A549 (cell line): Measurements from ENCODE around the gene CRISPLD2. TPM values are rescaled to one million over a fixed set of nuclear protein-coding genes. Genes with fewer than 3 reads are reported as not detected.

Source experiments
- ATAC-seq, 2 experiments: fragments of 200-7000 bp in 1 of 2; fragments of >200 bp in 1 of 2; cut with Nextera tagmentation in 1 of 2; cut with Tn5 transposase in 1 of 2; 3 replicates each; pipeline versions ENCODE4 v1.8.0 to v1.9.1; 2018 to 2020; ENCODE audit warnings: mild to moderate bottlenecking in 1 of 2, moderate library complexity in 1 of 2
- CTCF ChIA-PET: fragments of 300-600 bp; sonication (Branson Sonifier 250); formaldehyde crosslinking; extraction: SDS; loops from one replicate; lab custom pipeline; 2021; ENCODE audit warnings: antibody characterized with exemption, inconsistent platforms; lab: Yijun Ruan, JAX
- POLR2A ChIA-PET: fragments of 350-600 bp; formaldehyde crosslinking; extraction: SDS; loops from one replicate; lab custom pipeline; 2021; ENCODE audit warnings: antibody characterized with exemption, inconsistent platforms; lab: Yijun Ruan, JAX
- DNase-seq, 2 experiments: peaks; one replicate each; pipeline versions ENCODE4 v3.0.0 to v3.0.0-alpha.2; 2011 to 2016; ENCODE audit warnings: low read depth in 1 of 2, low spot score in 1 of 2
- FAIRE-seq: peaks from 2 replicates; lab custom pipeline; 2011; peaks lifted over from hg19 to GRCh38; lab: Jason Lieb, UNC
- H3K27ac ChIP-seq, 2 experiments: fragments of >200 bp; sonication (Bioruptor Twin); formaldehyde crosslinking; 3 replicates each; pipeline ENCODE4 v1.5.1; 2016 to 2017
- H3K4me1 ChIP-seq: fragments of >200 bp; sonication (Bioruptor Twin); formaldehyde crosslinking; 3 replicates; pipeline ENCODE4 v1.6.1; 2016
- H3K4me2 ChIP-seq: fragments of >200 bp; sonication (Bioruptor Twin); formaldehyde crosslinking; 3 replicates; pipeline ENCODE4 v1.6.1; 2016
- H3K4me3 ChIP-seq: fragments of >200 bp; sonication (Bioruptor Twin); formaldehyde crosslinking; 3 replicates; pipeline ENCODE4 v1.5.1; 2016
- H3K9me3 ChIP-seq: fragments of >200 bp; sonication (Bioruptor Twin); formaldehyde crosslinking; 3 replicates; pipeline ENCODE4 v1.6.1; 2016
- BHLHE40 ChIP-seq: IDR thresholded peaks from 2 replicates; pipeline ENCODE4 v1.6.1; 2012; ENCODE audit warnings: low read depth, low read length, inconsistent platforms
- CBX2 ChIP-seq: fragments of 200-600 bp; sonication (generic); IDR thresholded peaks from 2 replicates; pipeline ENCODE4 v1.6.1; 2016; ENCODE audit warnings: low read depth, mild to moderate bottlenecking, borderline replicate concordance
- CHD2 ChIP-seq: fragments of 150-350 bp; IDR thresholded peaks from 2 replicates; pipeline ENCODE4 v1.6.1; 2014; ENCODE audit warnings: low read length; ENCODE audit not compliant: partially characterized antibody
- EHF ChIP-seq: fragments of 250-450 bp; sonication (Bioruptor Pico); IDR thresholded peaks from 2 replicates; pipeline ENCODE4 v1.5.0; 2020; ENCODE audit warnings: mild to moderate bottlenecking
- ELK1 ChIP-seq: fragments of 150-350 bp; IDR thresholded peaks from 2 replicates; pipeline ENCODE4 v1.6.1; 2014; ENCODE audit warnings: low read depth, mild to moderate bottlenecking, low read length
- EP300 ChIP-seq, 2 experiments: fragments of >200 bp; sonication (Bioruptor Twin); formaldehyde crosslinking; IDR thresholded peaks; 2 replicates in 1 of 2; 3 replicates in 1 of 2; pipeline ENCODE4 v1.6.1; 2016 to 2017
- FOSL2 ChIP-seq, 2 experiments: fragments of 450-650 bp in 1 of 2; fragments of >200 bp in 1 of 2; sonication (Bioruptor Twin) in 1 of 2; formaldehyde crosslinking; IDR thresholded peaks; 2 replicates each; pipeline versions ENCODE4 v1.5.0 to v1.6.1; 2016 to 2020; ENCODE audit warnings: mild to moderate bottlenecking in 1 of 2, moderate library complexity in 1 of 2
- HOXA7 ChIP-seq: fragments of 250-450 bp; sonication (Bioruptor Pico); IDR thresholded peaks from 2 replicates; pipeline ENCODE4 v1.5.0; 2020; ENCODE audit warnings: mild to moderate bottlenecking, moderate library complexity
- HOXB13 ChIP-seq: fragments of 250-450 bp; sonication (Bioruptor Pico); IDR thresholded peaks from 2 replicates; pipeline ENCODE4 v1.5.0; 2020; ENCODE audit warnings: low read depth, mild to moderate bottlenecking, moderate library complexity
- KDM1A ChIP-seq: fragments of 200-600 bp; sonication (generic); IDR thresholded peaks from 2 replicates; pipeline ENCODE4 v1.6.1; 2016; ENCODE audit warnings: low read depth, mild to moderate bottlenecking
- KDM5A ChIP-seq: fragments of 200-600 bp; sonication (generic); IDR thresholded peaks from 2 replicates; pipeline ENCODE4 v1.6.1; 2016; ENCODE audit warnings: antibody characterized with exemption, mild to moderate bottlenecking
- MAZ ChIP-seq: fragments of 150-350 bp; IDR thresholded peaks from 2 replicates; pipeline ENCODE4 v1.6.1; 2014; ENCODE audit warnings: antibody characterized with exemption, low read depth, low read length, borderline replicate concordance
- MYC ChIP-seq: IDR thresholded peaks from 2 replicates; pipeline ENCODE4 v1.6.1; 2012; ENCODE audit warnings: mild to moderate bottlenecking, inconsistent platforms, low read length, improper control_type of control experiment, borderline replicate concordance
- NFE2L2 ChIP-seq: fragments of 150-350 bp; conservative IDR thresholded peaks from 2 replicates; pipeline ENCODE4 v1.6.1; 2014; ENCODE audit warnings: low read length
- PHF8 ChIP-seq: fragments of 200-600 bp; sonication (generic); IDR thresholded peaks from 2 replicates; pipeline ENCODE4 v1.6.1; 2016; ENCODE audit warnings: low read depth, mild to moderate bottlenecking, antibody characterized with exemption, moderate library complexity, borderline replicate concordance
- POLR2A ChIP-seq: IDR thresholded peaks from 2 replicates; pipeline ENCODE4 v1.6.1; 2012; ENCODE audit warnings: mild to moderate bottlenecking, low read length
- POLR2AphosphoS2 ChIP-seq: conservative IDR thresholded peaks from 2 replicates; pipeline ENCODE4 v1.6.1; 2012; ENCODE audit warnings: low read length, improper control_type of control experiment, inconsistent platforms
- REST ChIP-seq: fragments of 200-600 bp; sonication (generic); IDR thresholded peaks from 2 replicates; pipeline ENCODE4 v1.6.1; 2016; ENCODE audit warnings: antibody characterized with exemption, mild to moderate bottlenecking, moderate library complexity
- SMC3 ChIP-seq: fragments of >200 bp; sonication (Bioruptor Twin); formaldehyde crosslinking; IDR thresholded peaks from 3 replicates; pipeline ENCODE4 v1.6.1; 2018; ENCODE audit warnings: inconsistent platforms
- SREBF2 ChIP-seq: fragments of 450-650 bp; IDR thresholded peaks from 2 replicates; pipeline ENCODE4 v1.6.1; 2014; ENCODE audit warnings: mild to moderate bottlenecking, moderate library complexity
- USF2 ChIP-seq: fragments of 450-650 bp; IDR thresholded peaks from 2 replicates; pipeline ENCODE4 v1.6.1; 2014; ENCODE audit warnings: antibody characterized with exemption
- ZC3H11A ChIP-seq: fragments of 450-650 bp; IDR thresholded peaks from 2 replicates; pipeline ENCODE4 v1.6.1; 2014; ENCODE audit warnings: antibody characterized with exemption, mild to moderate bottlenecking
- ZNF302 ChIP-seq: fragments of 250-450 bp; sonication (Bioruptor Pico); IDR thresholded peaks from 2 replicates; pipeline ENCODE4 v1.9.0; 2021; ENCODE audit warnings: inconsistent platforms, mild to moderate bottlenecking, moderate library complexity
- WGBS: methylation state at CpG from one replicate; pipeline ENCODE4 v1.1.6; 2017; ENCODE audit errors: missing lambda C conversion rate; 5-methylcytosine and 5-hydroxymethylcytosine counted together
- polyA plus RNA-seq, 4 experiments: library from polyadenylated mRNA; depleted of rRNA in 3 of 4; stranded (reverse); fragments of >200 nt; fragmentation: RNase III in 1 of 4; extraction: RNeasy Plus Mini Kit Qiagen cat#74134 plus additional on column Dnase treatment in 1 of 4; gene quantifications; 2 replicates in 3 of 4; 3 replicates in 1 of 4; pipeline ENCODE4 v1.2.3, GENCODE V29; 2011 to 2017
- TF ChIP-seq, protein P1 (sequence below): IDR thresholded peaks from 2 replicates; pipeline ENCODE4 v1.6.1; 2012

The CRISPLD2 gene
- polyA plus RNA-seq, 2 of the 4 experiments (the other 2 are of a cell fraction) = 0.85 to 1.6 TPM

DNA sequence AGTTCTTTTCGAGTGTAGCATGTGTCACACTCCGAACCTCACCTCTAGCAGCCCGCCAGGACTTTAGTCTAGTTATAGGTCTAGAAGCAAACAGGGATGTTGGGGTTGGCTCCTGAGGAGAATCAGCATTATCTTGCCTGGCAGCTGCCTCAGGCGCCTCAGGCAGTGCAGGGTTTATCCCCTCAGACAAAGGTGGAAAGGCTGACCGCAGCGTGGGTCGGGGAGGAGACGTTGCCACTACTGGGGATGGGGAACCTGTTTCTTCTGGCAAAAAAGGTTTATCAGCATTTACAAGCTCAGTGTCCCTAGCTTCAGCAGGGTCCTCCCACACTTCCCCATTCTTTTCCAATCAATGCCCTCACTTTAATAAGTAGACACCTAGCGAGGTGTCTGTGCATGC, 40.6 kb downstream of the CRISPLD2 start:
- no peak overlapping the region for H3K27ac ChIP-seq
- no peak overlapping the region for H3K4me3 ChIP-seq
- FAIRE-seq = no peak
- TF ChIP-seq FOSL2 (IDR thresholded peaks at IDR 0.05) (no peak), FOSL2 (CRISPR knock-in tag; IDR thresholded peaks at IDR 0.05) (no peak), BHLHE40 (no peak), KDM5A (no peak), KDM1A (no peak), MAZ (no peak), SREBF2 (no peak), ELK1 (no peak), POLR2A (no peak), ZC3H11A (no peak), POLR2AphosphoS2 (no peak), REST (no peak)
- TF ChIP-seq, all 56 proteins: peak for 0
- Histone ChIP-seq H3K9me3 (peaks cover 30% of the 10 kb centered on the region), H3K4me1 (no peaks in the 10 kb centered on the region), H3K4me2 (no peak overlapping the region)
- ATAC-seq (no peak), DNase-seq (no peak)
- ChIA-PET CTCF (interaction anchor here (0.6 to 1.8 kb wide), 7 partner anchors 9 to 106 kb away, joined by 3 to 6 read pairs (median 4); no protein-coding TSS in a partner anchor), POLR2A (no interaction called here)
- WGBS = 68% methylated on average over 9 of the region's 9 CpGs

GRCh38 chr16:84861671-84862070, 41.9 kb downstream of the CRISPLD2 start:
- FAIRE-seq (no peak), DNase-seq (no peak), ATAC-seq (no peak)
- ChIA-PET CTCF (interaction anchor here (0.5 to 1.5 kb wide), 4 partner anchors 12 to 450 kb away, joined by 3 to 4 read pairs (median 3); no protein-coding TSS in a partner anchor), POLR2A (no interaction called here)
- no peaks in the 10 kb centered on the region for H3K4me1 ChIP-seq
- 54% methylated on average over 7 of the region's 7 CpGs for WGBS
- no peak overlapping the region for H3K4me2 ChIP-seq
- no peak overlapping the region for H3K27ac ChIP-seq
- no peak overlapping the region for H3K4me3 ChIP-seq
- TF ChIP-seq NFE2L2 (no peak), HOXA7 (CRISPR knock-in tag) (no peak), USF2 (no peak), MYC (no peak), POLR2AphosphoS2 (no peak), KDM5A (no peak), EHF (CRISPR knock-in tag) (no peak), REST (no peak), BHLHE40 (no peak), ELK1 (no peak), KDM1A (no peak), CBX2 (no peak), HOXB13 (CRISPR knock-in tag) (no peak), CHD2 (no peak), PHF8 (no peak), SMC3 (no peak), ZNF302 (CRISPR knock-in tag) (no peak), EP300 (IDR thresholded peaks at IDR 0.05) (no peak), MAZ (no peak)
- TF ChIP-seq, protein P1, sequence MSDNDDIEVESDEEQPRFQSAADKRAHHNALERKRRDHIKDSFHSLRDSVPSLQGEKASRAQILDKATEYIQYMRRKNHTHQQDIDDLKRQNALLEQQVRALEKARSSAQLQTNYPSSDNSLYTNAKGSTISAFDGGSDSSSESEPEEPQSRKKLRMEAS = no peak
- peaks cover 30% of the 10 kb centered on the region for H3K9me3 ChIP-seq
